Keratinocyte (primary cell): Measurements from ENCODE around the gene KREMEN2.

ENCODE experiments used
- EZH2 ChIP-seq: IDR thresholded peaks from one replicate; pipeline ENCODE4 v1.6.1; 2012; ENCODE audit warnings: inconsistent platforms, mild to moderate bottlenecking, low read length, moderate library complexity
- TF ChIP-seq, protein P1 (sequence below), 3 experiments: IDR thresholded peaks in 1 of 3; conservative IDR thresholded peaks in 1 of 3; optimal IDR thresholded peaks in 1 of 3; 2 replicates in 2 of 3; 3 replicates in 1 of 3; pipeline versions ENCODE3 to v1.5.1; 2011; ENCODE audit warnings: low read length in 3 of 3, mild to moderate bottlenecking in 3 of 3, moderate library complexity in 2 of 3, control low read depth in 1 of 3, inconsistent platforms in 1 of 3; ENCODE audit not compliant: insufficient read depth in 2 of 3; ENCODE audit errors: extremely low read depth in 1 of 3

DNA sequence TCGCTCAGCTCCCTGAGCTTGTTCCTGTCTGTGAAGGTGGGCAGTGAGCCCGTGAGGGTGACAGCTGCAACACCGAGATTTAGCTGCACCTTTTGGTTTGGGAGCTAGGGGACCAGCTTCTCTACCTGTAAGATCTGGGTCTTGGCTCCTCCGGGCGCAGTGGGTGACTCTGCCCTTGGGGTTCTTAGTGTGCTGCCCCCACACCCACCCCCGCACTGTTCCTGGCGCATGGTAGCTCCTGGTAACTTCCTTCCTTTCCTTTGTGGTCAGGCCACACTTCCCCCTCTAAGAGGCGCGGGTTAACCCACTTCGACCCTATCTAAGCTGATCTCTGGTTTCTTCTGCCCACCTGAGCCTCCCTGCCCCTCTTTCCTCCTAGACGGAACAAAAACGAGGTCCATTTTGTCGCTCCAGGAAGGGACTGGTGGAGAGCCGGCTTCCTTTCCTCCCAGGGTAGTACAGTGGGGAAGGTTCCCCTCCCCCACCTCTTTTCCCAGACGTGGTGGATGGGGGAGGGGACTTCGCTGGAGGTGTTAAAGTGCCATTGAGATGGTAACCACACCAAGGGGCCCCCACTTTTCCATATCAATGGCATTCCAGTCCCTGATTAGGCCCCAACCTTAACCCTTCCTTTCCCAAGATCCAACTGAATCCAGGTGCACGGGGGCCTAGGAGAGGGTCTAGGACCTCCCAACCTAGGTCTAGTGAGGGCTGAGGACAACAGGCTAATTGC lies 44.0 kb downstream of the KREMEN2 start:
- TF ChIP-seq, protein P1, sequence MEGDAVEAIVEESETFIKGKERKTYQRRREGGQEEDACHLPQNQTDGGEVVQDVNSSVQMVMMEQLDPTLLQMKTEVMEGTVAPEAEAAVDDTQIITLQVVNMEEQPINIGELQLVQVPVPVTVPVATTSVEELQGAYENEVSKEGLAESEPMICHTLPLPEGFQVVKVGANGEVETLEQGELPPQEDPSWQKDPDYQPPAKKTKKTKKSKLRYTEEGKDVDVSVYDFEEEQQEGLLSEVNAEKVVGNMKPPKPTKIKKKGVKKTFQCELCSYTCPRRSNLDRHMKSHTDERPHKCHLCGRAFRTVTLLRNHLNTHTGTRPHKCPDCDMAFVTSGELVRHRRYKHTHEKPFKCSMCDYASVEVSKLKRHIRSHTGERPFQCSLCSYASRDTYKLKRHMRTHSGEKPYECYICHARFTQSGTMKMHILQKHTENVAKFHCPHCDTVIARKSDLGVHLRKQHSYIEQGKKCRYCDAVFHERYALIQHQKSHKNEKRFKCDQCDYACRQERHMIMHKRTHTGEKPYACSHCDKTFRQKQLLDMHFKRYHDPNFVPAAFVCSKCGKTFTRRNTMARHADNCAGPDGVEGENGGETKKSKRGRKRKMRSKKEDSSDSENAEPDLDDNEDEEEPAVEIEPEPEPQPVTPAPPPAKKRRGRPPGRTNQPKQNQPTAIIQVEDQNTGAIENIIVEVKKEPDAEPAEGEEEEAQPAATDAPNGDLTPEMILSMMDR (optimal IDR thresholded peaks at IDR 0.05 in 1 of 3, IDR thresholded peaks at IDR 0.05 in 1 of 3, conservative IDR thresholded peaks at IDR 0.05 in 1 of 3; ENCODE audit: extremely low read depth in 1 of 3, insufficient read depth in 2 of 3, low read length in 3 of 3): no peak
- no peak for TF ChIP-seq EZH2
